Endothelial cell of hepatic sinusoid (primary cell): ENCODE measurements around the gene ACO1.

ENCODE experiments used
- in situ Hi-C: cut with HindIII; loops from 2 replicates; pipeline ENCODE4 v1.10.0; 2017; ENCODE audit warnings: low sequenced_read_pairs

Gene ACO1

GRCh38 chr9:32380944-32381343 is 3.5 kb upstream of the ACO1 start:
- in situ Hi-C loops: no loop called here

DNA sequence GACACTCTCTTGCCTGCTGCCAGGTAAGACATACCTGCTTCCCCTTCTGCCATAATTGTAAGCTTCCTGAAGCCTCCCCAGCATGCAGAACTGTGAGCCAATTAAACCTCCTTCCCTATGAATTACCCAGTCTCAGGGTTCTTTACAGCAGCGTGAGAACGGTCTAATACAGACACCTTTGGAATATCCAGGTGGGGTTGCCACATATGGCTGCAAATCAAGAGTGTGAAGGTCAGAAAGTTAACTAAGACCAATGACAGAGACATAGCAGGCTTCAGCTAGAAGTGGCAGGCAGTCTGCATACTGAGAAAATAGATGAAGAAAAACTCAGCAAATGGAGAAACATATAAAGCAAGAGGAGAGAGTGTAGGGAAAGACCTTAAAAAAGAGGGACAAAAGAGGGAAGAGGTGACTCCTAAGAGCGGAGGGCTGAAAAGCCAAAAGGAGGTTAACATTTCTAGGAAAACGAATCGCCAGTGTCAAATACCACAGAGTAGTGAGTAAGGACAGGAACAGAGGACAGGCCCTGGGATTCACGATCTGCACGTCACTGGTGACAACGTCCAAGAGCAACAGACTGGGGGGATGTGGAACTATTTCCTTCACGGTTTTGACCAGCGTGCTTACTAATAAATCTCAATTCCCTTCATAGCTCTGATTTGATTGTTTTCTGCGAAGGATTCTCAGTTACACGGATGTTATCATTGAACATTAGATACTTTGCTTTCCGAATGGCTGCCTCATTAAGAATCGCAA is 1.7 kb upstream of the ACO1 start:
- in situ Hi-C loops: no loop called here

- in situ Hi-C loops: no loop called here
Measured at GRCh38 chr9:32384002-32384363, 460 bp upstream of the ACO1 start.

GRCh38 chr9:32385152-32385884 is 875 bp downstream of the ACO1 start:
- in situ Hi-C loops: no loop called here

DNA sequence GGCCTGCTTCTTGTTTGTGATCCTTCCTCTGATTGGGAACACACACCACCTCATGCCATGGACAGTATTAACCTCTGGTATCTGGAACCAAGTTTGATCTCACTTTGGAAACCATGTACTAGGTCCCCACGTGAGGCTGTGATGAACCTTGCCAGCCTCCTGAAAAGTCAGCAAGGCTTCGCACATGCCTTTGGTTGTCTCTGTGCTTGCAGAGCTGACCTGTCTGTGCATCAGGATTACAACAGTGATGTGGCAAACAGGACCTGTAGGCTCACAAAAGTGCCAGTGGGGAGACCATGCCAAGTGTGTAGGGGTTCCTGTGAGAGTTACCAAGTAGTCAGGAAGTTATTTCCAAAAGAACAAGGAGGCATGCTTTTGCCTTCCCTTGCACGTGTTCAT is 1.4 kb downstream of the ACO1 start:
- in situ Hi-C loops: no loop called here

DNA sequence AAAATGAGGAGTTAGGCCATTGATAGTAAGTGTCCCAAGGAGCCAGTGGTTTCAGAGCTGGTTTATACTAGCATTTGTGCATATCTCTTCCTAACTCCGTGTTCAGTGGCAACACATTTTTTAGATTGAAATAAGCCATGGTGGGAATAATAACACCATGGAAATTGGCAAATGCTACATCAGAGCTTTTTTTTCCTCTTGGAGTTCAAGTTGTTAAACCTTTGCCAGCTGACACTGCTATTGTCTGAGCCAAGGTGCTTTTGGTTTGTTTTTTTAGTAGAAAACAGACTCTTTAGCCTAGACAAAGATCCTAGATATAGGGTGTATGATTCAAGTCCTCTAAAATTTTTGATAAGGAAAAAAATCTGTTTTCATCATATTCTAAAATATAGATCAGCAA is 2.8 kb downstream of the ACO1 start:
- in situ Hi-C loops: no loop called here

DNA sequence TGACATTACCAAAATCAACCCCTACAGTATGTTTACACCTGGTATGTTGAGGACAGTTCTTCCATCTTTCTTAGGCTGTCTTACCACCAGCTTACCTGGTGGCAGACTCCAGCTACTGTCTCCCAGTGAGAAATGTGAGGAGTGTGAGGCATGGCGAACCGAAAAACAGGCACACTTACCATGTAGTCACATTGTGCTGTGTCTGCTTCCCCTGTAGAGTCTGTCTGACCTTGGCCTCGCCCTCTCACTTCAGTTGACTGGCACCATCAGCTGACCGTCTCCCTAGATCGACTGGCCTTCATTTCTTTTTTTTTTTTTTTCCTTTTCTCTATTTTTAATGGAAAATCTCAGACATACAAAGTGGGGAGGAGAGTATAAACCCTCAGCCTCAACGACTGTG is 4.9 kb downstream of the ACO1 start:
- in situ Hi-C loops: no loop called here

DNA sequence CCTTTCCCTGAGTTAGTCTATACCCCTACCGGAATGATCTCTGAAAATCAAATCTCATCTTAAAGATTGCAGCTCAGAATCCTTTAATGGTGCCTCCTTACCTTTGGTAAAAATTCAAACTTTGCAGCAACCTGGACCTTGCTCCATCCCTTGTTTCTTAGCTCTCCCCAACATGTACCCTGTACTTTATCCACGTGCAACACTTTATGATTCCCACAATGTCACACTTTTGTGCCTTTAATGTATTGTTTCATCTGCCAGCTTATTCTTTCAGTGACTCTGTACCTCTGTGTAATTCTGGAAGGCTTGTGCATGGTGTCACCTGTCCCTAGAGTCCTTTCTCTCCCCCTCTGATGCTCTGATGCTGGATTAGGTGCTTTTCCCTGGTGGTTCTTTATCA is 9.5 kb downstream of the ACO1 start:
- in situ Hi-C loops: no loop called here

GRCh38 chr9:32394381-32395049 is 10.1 kb downstream of the ACO1 start:
- in situ Hi-C loops: no loop called here

GRCh38 chr9:32395510-32396216 is 11.2 kb downstream of the ACO1 start:
- in situ Hi-C loops: no loop called here

DNA sequence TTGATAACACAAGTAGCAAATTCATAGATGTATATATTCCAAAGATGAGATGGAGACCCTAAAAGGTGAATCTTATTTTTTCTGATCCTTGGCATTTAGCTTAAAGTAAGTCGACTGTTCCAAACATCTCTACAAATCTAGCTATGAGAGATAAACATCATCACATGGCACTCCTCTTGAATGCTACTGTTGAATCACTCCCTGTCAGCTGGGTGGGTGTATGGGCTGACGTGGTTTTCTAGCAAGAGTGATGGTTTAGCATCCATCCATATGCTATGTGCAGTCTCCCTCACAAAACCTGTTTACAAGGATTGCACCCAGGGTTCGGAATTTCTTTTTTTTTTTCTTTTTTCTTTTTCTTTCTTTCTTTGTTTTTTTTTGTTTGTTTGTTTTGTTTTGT is 13.8 kb downstream of the ACO1 start:
- in situ Hi-C loops: no loop called here

GRCh38 chr9:32399110-32399815 is 14.8 kb downstream of the ACO1 start:
- in situ Hi-C loops: no loop called here

DNA sequence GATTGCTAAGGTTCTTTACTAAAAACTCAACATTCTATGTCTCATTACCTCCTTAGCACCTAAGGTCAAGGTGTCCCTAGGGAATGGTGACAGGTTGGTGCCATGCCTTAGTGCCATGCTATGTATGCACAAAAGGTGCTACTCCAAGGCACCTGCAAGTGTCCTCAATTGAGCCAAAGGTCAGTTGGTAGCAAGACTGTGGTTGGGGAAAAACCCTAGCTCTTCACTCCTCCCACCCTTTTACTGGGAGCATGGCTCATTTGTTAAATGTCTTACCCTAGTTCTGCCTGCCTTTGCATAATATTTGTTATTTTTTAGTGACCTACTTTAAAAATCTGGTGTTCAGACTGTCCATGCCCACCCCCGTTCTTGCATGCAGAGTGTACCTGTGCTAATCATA is 17.0 kb downstream of the ACO1 start:
- in situ Hi-C loops: no loop called here

DNA sequence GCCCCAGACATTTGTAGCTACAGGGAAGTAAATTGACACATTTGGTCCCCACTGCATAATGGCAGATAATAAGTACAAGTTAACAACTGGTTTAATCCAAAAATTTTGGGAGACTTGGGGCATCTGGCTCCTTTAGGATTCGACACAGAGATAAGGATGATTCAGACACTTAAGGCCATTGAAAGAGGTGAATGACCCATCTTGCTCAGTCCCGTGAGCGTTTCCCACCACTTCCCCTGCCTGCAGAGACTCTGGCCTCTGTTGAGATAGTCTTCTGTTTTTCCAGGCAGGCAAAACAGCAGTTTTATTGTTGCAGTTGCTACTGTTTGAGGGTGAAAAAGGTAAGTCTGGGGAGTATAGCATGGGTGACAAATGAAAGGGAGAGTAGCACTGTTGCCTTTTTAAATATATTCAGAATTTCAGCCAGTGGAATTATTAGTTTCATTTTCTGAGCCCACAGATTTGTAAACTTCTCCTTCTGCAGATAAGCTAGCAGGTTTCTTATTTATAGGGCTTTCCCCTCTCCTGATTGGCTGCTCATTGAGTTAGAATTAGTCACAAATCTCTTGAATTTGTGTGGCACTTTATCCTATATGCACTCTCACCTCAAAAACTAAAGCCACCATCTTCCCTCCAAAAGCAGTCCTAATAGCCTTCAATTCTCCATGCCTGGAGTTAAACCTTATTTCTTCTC is 19.3 kb downstream of the ACO1 start:
- in situ Hi-C loops: no loop called here

GRCh38 chr9:32404402-32404801 is 20.0 kb downstream of the ACO1 start:
- in situ Hi-C loops: no loop called here

DNA sequence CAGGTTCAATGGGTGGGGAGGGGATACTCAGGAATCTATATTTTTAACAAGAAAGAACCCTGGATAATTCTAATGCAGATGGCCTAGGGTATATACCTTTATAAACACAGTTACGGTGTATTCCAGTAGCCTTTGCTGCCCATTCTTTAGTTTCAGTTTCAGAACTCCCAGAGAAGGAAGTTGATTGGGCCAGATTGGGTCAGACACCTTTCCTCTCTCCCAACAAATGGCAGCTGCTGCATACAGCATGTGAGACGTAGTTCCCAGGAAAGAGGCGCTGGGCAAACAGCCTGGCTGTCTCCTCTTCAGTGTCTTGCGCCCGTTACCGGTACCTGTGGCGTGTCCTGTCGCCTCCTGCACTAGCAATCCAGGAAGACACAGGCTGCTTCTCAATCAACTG is 20.4 kb downstream of the ACO1 start:
- in situ Hi-C loops: no loop called here

GRCh38 chr9:32405506-32405905 is 21.1 kb downstream of the ACO1 start:
- in situ Hi-C loops: no loop called here

GRCh38 chr9:32406046-32406445 is 21.6 kb downstream of the ACO1 start:
- in situ Hi-C loops: no loop called here

- in situ Hi-C loops: no loop called here
Measured at GRCh38 chr9:32411753-32412152, 27.3 kb downstream of the ACO1 start.

DNA sequence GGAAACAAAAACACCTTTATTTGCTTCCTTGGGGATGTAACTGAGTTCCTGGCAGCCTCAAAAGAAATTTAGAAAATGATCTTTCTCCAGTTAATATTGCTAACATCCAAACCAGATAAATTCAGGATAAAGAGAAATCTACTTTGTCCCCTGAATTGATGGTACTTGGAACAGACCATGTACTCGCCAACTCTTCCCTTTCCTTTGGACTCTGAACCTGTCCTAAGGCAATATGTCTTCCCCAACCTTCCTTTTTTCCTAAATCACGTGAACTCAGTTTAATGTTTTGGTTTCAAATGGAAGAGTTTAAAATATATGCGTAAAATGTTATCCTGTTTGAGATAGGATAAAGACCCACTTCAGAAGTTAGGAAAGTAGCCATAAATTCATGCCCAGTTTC is 28.0 kb downstream of the ACO1 start:
- in situ Hi-C loops: no loop called here
